ENCODE data around the gene STK40.

Gene STK40

GRCh38 chr1:36342426-36343185 is 43.1 kb downstream of the STK40 start:
- peak; percentile 58 for DNase-seq

GRCh38 chr1:36341626-36342320 is 44.0 kb downstream of the STK40 start:
- DNase-seq, result no peak

- no peak for DNase-seq
These were observed 46.1 kb downstream of the STK40 start for GRCh38 chr1:36339615-36340014.

GRCh38 chr1:36339215-36339614 is 46.5 kb downstream of the STK40 start:
- DNase-seq, result no peak

GRCh38 chr1:36337830-36338229 is 47.9 kb downstream of the STK40 start:
- no peak for DNase-seq

GRCh38 chr1:36330940-36331339 is 54.8 kb downstream of the STK40 start:
- no peak for DNase-seq

GRCh38 chr1:36329817-36330216 is 55.9 kb downstream of the STK40 start:
- no peak for DNase-seq

- no peak for DNase-seq
These were observed 57.0 kb downstream of the STK40 start for GRCh38 chr1:36328713-36329112.

GRCh38 chr1:36328088-36328480 is 57.6 kb downstream of the STK40 start:
- no peak for DNase-seq

GRCh38 chr1:36327421-36328087 is 58.2 kb downstream of the STK40 start:
- DNase-seq, result peak; percentile 34

- no peak for DNase-seq
These were observed 59.2 kb downstream of the STK40 start for GRCh38 chr1:36326499-36326898.

GRCh38 chr1:36324353-36324703 is 61.4 kb downstream of the STK40 start:
- DNase-seq, result no peak

- peak; percentile 70 for DNase-seq
These were observed 61.9 kb downstream of the STK40 start, which contains the start of gene EVA1B for GRCh38 chr1:36323636-36324352. TSS of gene EVA1B (minus strand) at chr1:36323645. CDS start at chr1:36323037, 608 bp downstream.

- peak; percentile 46 for DNase-seq
These were observed 62.7 kb downstream of the STK40 start for GRCh38 chr1:36322786-36323635.

GRCh38 chr1:36322041-36322785 is 63.5 kb downstream of the STK40 start:
- DNase-seq, result no peak

GRCh38 chr1:36321119-36321951 is 64.4 kb downstream of the STK40 start:
- peak; percentile 23 for DNase-seq

GRCh38 chr1:36320767-36321118 is 65.0 kb downstream of the STK40 start:
- DNase-seq, result no peak

GRCh38 chr1:36320291-36320761 is 65.4 kb downstream of the STK40 start:
- no peak for DNase-seq

- no peak for DNase-seq
These were observed 76.3 kb downstream of the STK40 start for GRCh38 chr1:36309397-36309796.

GRCh38 chr1:36307601-36308330 is 78.0 kb downstream of the STK40 start:
- no peak for DNase-seq

Measured in activated CD4-positive, alpha-beta T cell treated with anti-CD3 and anti-CD28 coated beads, Interleukin-2, Interleukin-6, amounts not matched to agents 100 ng/mL and 50 ng/mL, durations not matched to agents 16 hours and 8 hours (primary cell).